GM19025 (cell line): ENCODE results near the gene MFAP2.

Source experiments
- ATAC-seq: cut with Tn5 transposase; IDR thresholded peaks from one replicate; pipeline ENCODE4 v1.9.1; 2021; ENCODE audit warnings: mild to moderate bottlenecking, low read depth, moderate library complexity; ENCODE audit not compliant: unreplicated experiment

The MFAP2 gene, protein sequence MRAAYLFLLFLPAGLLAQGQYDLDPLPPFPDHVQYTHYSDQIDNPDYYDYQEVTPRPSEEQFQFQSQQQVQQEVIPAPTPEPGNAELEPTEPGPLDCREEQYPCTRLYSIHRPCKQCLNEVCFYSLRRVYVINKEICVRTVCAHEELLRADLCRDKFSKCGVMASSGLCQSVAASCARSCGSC

GRCh38 chr1:16980473-16981268 lies at the start of gene MFAP2:
TSS of gene MFAP2 (minus strand) at chr1:16980620. CDS start at chr1:16978273, 2,347 bp downstream.
- ATAC-seq = no peak

- no peak for ATAC-seq
These were observed 49.8 kb upstream of the MFAP2 start for GRCh38 chr1:17030206-17030605.

DNA sequence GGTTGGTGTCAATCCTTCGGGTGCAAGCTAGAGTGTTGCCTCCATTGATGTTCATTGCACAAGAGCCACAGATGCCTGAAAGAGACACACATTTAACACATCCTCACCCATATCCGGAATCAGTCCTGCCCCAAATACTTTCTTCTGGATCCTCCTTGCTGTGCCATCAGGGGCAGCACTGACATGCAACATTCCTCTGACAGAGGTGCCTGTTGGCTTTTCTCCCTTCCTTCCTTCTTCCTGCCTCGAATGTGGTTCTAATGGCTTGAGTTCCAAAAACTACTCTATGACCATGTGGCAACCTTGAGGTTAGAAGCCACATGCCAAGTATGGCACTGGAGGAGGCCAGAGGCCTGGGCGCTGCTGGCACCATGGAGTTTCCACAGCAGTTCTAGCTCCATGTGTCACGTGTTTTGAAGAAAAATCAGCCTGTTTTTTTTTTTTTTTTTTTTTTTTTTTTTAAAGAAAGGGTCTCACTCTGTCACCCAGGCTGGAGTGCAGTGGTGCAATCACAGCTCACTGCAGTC lies 48.3 kb upstream of the MFAP2 start:
- ATAC-seq = no peak

DNA sequence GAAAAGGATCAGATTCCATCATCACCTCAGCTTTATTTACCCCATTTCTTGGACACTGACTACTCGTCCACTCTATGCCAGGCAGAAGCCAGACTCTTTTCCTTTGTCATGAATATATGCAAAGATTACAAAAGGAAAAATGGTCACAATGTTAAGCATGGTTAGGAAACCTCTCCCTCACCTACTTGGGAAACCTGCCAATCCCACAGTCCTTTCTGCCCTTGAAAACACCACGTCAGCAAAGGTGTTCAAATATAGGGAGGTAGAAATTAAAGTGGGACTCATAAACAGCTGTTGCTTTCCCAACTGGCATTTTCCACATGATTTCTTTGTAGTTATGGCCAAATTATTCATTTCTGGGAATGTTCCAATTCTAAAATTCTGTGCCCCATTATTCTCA lies 47.5 kb upstream of the MFAP2 start:
- ATAC-seq = no peak

- no peak for ATAC-seq
These were observed 47.0 kb upstream of the MFAP2 start for GRCh38 chr1:17027403-17027802.

DNA sequence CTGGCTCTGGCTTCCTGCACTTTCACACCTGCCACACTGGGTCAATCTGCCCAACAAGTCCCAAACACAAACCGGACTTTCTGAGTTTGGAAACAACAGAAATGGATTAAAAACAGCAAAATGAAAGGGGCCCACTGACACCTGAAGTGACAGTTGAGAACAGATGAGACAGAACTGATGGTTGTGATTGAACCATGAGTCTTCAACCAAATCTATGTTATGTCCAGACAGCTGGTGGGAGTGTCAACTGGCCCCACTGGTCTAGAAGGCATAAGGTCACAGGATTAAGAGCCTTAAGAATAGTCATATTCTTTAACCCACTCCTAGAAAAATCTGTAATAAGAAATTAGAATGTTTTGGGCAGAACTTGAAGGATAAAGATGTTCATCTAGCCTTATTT lies 44.3 kb upstream of the MFAP2 start:
- no peak for ATAC-seq

DNA sequence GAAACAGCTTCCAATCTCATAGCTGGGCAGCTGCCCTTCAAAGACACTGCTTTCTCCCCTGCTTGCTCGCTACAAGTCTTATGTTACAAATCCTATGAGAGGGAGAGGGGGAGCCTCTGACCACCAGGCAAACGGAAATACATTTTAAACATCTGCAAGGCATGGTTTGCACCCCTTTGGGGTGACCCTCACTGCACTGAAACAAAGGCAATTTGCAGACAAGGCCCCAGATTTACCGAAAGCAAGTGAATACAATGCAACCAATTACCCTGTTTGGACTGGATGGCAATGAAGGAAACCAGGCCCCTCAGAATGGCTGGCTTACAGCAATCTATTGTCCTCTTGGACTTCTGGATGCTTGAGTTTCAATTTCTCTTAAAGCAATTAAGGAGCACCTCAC lies 43.2 kb upstream of the MFAP2 start:
- no peak for ATAC-seq

- no peak for ATAC-seq
These were observed 42.7 kb upstream of the MFAP2 start for GRCh38 chr1:17023102-17023501.

GRCh38 chr1:17021896-17022295 lies 41.5 kb upstream of the MFAP2 start:
- no peak for ATAC-seq

DNA sequence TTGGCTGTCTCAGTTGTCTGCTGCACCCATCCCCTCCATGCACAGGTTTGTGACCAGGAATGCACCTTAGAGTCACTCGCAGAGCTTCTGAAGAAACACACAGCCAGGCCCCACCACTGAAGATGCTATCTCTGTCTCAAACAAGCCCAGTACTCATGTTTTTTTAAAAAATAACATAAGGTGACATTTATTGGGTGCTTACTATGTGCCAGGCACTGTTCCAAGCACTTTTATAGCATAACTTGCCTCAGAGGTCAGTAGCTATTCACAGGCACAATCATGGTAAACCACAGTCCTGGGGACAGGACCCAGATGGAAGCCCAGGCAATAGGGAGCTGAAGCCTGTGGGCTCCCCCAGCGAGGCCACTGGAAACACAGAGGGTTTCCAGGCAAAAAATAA lies 40.1 kb upstream of the MFAP2 start:
- no peak for ATAC-seq

DNA sequence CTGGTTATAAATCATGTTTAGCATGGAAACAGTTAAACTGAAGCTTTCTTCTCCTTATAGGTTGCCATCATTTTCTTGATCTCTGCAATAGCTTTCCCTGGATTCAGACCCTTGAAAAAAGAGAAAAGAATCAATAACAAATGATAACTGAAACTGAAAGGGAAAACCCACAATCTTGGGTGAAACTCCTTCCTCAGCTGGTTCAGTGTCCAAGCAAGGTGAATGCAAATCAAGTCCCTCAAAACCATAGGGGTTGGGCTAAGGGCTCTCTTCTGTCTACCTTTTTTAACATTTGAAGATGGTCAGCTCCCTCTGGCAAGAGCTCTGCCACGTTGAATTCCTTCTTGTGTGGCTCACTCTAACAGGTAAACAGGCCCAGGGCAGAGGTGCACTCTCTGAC lies 38.4 kb upstream of the MFAP2 start:
- ATAC-seq = no peak

- ATAC-seq = no peak
These were observed 37.0 kb upstream of the MFAP2 start for GRCh38 chr1:17017435-17017834.

DNA sequence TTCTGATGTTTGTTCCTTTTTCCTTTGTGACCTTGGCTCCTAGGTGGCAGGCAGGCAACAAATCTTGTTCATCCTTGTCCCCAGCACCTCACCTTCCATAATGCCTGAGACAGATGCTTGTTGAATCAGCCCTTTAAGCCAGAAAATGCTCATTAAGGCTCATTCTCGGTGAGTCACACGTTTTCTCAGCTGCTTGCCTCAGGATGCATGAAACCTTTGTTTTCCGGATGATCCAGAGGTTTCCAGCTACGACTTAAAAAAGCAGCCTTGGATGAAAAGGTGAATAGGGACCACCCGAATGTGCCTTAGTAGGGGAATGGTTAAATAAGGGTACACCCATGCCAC lies 35.9 kb upstream of the MFAP2 start:
- no peak for ATAC-seq

DNA sequence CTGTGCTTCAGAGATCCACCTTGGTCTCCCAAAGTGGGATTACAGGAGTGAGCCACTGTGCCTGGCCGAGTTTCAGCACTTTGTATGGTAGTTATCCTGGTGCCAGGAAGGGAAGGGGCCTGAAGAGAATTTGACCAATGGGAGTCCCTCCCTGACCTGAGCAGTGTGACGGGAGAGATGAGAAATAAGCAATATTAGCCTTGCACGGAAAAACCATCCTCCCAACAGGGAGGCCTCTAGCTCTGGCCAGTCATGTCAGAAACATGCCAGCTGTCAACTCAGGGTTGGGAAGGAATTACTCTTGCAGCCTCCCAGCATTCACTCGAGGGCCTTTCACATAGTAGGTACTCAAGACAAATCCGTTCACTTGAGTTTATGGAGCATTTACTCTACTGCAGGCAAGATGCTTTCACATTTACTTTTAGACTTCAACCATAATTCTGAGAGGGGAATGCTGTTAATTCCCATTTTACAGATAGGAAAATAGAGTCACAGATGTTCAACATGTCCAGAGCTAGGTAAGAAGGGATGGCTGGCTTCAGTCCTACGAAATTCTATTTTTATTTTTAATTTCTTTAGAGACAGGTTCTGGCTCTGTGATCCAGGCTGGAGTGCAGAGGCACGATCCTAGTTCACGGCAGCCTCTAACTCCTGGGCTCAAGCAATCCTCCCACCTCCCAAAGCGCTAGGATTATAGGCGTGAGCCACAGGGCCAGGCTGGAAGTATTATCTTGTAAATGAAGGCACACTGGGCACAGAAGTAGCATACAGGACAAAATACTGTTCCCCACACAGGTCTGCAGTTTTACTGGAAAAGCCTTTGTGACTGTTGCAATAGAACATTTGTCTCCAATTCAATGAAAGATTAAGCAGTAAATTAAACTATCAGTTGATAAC lies 34.5 kb upstream of the MFAP2 start:
- no peak for ATAC-seq

GRCh38 chr1:17013491-17014320 lies 33.3 kb upstream of the MFAP2 start:
- no peak for ATAC-seq

- no peak for ATAC-seq
These were observed 32.5 kb upstream of the MFAP2 start for GRCh38 chr1:17012775-17013490.

GRCh38 chr1:17011439-17012307 lies 31.3 kb upstream of the MFAP2 start, which contains the start of gene ATP13A2:
TSS of gene ATP13A2 (minus strand) at chr1:17011928. CDS start at chr1:17011738, 190 bp downstream.
- peak; percentile 95 for ATAC-seq

GRCh38 chr1:17011092-17011438 lies 30.6 kb upstream of the MFAP2 start:
- no peak for ATAC-seq

DNA sequence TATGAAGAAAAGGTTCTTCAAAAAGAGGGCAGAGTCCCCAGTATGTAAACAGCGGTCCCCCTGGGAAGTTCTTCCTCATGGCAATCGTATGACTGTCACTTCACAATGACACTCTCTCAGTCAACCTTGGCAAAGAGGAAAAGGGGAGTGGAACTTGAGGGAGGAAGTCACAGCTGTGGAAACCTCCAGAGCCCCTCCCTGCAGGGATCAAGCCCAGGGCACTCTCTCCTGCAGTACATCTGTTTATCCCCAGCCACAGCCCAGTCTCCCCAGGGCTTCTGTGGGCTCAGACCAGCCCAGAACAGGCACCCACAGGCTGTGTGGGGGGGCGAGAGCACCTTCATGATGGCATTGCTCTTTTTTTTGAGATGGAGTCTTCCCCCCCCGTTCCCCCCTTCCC lies 29.3 kb upstream of the MFAP2 start:
- no peak for ATAC-seq
